HG03558 (cell line): ENCODE data around the gene SFT2D3.

Source experiments
- ATAC-seq: cut with Tn5 transposase; IDR thresholded peaks from one replicate; pipeline ENCODE4 v1.9.1; 2021; ENCODE audit warnings: moderate number of reproducible peaks; ENCODE audit not compliant: unreplicated experiment; ENCODE audit errors: extremely low read depth

SFT2D3 gene

GRCh38 chr2:127705391-127706065 lies 4.2 kb downstream of the SFT2D3 start:
- ATAC-seq = no peak

DNA sequence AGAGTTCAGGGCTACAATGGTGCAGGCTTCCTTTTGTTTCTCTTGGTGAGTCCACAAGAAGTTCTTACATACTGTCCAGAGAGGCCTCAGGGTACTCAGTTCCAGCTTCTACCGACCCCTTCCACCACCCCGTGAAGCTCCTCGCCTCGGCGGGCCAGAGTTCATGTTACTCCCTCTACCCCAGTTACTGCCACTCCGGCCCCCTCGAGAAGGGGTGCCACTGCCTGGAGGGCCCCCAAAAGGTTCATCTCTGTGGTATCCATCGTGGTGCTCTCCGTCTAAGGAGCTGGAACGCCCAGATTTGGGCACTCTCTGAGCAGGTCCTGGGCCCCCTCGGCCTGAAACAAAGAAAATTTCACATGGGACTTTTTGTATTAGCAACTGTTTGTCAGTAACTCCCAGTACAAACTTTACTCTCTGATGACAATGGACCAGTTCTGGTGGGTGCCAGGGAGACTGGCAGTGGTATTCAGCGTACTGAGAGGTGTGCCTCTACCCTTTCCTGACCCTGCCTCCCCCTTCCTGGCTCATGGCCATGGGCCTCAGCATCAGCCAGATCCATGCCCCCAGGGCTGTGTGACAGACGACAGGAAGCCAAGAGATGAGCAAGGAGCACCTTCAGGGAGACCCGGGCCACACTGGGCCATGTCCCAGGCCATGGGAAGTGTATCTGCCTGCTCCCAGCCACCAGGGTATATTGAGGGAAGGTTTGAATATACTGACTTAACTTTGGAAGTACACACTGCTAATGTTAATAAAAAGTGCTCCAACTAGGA lies 5.1 kb downstream of the SFT2D3 start:
- no peak for ATAC-seq

DNA sequence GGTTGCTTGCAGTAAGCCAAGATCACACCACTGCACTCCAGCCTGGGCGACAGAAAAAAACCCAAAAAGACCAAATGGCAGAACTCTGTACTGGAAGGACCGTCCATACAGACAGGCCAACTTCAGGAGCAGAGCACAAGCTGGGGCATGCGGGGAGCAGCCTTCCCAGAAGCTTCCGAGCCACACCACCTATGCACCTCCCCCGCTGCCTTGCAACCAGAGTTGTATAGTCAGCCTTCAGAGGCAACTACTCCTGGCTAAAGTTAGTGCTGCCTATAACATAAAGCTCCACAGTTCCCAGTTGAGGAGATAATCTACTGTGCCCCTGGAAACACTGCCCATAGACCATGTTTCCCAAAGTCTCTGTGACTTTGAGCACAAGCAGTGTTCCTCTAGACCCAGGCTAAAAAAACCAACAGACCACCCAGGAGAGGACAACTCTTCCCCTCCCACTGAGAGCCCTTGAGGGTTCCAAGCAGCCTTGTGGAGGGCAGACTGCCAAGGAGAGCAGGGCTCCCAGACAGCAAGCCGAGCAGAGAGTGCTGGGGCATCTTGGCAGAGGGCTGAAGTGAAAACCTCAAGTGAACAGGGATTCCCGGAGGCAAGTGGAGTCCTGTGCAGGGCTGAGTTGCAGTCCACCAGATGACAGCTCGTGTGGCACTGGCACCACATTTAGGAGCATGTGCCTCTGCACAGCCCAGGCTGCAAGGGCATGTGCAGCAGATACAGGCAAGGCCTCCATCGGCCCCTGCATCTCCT lies 6.8 kb downstream of the SFT2D3 start:
- no peak for ATAC-seq

- no peak for ATAC-seq
Observed at GRCh38 chr2:127709336-127709735, 8.0 kb downstream of the SFT2D3 start.

GRCh38 chr2:127712999-127713398 lies 11.7 kb downstream of the SFT2D3 start:
- ATAC-seq = no peak

DNA sequence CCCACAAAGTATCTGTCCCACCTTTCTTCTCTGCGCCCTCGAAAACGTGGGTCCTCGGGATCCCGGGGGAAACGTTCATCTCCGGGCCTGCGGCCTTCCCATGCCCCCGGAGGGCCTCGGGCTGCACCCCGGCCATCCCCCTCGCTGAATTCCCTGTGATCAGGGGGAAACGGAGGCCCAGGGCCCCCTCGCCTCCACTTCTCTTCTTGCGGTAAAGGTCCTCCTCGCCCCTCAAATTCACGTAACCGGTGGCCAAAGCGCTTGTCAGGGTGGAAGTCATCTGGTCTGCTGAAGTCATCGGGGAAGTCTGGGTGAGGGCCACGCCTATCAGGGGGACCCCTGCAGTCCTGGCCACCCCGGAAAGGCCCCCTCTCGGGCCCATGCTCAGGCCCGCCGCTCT lies 12.3 kb downstream of the SFT2D3 start:
- no peak for ATAC-seq

GRCh38 chr2:127715778-127716449 lies 14.6 kb downstream of the SFT2D3 start:
- no peak for ATAC-seq

GRCh38 chr2:127718271-127718670 lies 17.0 kb downstream of the SFT2D3 start:
- no peak for ATAC-seq

DNA sequence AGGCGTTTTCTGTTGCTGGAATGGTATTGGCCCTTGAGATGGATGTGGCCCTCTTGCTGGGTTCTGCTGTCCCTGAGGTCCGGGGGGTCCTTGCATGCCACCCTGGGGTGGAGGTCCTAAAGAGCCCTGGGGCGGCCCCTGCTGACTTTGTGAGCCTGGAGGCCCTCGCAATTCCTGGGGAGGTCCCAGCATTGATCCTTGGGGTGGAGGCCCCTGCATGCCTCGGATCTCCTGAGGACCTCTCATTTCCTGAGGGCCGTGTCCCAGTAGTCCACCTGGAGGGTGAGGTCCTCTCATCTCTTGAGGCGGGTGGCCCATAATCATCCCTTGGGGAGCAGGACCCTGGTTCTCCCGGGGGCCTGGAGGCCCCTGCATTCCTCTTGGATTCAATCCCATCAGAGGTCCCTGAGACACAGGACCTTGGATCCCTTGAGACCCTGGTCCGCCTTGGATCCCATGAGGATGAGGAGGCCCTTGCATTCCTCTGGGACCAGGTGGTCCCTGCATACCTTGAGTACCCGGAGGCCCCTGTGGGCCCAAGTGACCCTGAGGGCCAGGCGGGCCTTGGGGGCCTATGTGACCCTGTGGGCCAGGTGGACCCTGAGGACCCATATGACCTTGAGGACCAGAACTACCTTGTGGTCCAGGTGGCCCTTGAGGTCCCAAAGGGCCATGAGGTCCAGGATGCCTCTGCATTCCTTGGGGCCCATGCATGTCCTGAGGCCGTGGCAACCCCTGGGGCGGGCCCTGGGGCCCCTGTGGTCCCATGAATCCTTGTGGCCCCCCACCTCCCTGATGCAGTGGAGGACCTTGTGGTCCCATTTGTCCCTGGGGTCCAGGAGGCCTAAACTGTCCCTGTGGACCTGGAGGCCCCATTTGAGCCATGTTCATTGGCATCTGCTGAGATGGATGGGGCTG lies 18.3 kb downstream of the SFT2D3 start:
- no peak for ATAC-seq

GRCh38 chr2:127721311-127721977 lies 20.1 kb downstream of the SFT2D3 start:
- no peak for ATAC-seq

GRCh38 chr2:127721978-127722355 lies 20.7 kb downstream of the SFT2D3 start:
- no peak for ATAC-seq

GRCh38 chr2:127722807-127723206 lies 21.5 kb downstream of the SFT2D3 start:
- ATAC-seq = no peak

DNA sequence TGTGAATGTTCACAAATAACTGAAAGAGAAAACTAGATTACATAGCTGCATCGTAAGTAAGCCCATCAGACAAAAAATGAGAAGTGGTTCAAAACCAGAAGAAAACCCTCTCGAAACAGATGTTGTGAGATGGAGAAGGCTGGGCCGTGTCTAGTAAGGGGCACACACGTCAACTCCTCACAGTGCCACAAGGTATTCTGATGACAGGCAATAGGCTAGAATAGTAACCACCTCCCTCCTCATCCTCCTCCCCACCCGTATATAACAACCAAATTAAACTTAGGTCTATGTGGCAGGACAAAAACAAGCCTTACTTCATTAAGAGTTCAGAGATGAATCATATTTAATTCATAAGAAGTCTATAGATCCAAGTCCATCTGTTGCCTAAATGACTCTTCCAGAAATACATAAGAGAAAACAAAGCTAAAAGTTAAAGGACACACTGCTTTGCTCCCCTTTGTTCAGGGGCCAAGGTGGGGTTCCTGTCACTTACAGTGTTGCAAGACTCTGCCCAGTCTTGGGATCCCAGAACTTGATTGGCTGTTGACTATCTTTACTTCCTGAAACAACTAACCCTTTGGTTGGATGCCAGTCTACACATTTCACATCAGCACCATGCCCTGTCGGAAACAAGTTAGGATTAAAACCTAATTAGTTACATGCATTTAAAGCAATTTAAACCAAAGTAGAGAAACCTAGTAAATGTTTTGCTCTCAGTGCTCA lies 25.0 kb downstream of the SFT2D3 start:
- no peak for ATAC-seq

DNA sequence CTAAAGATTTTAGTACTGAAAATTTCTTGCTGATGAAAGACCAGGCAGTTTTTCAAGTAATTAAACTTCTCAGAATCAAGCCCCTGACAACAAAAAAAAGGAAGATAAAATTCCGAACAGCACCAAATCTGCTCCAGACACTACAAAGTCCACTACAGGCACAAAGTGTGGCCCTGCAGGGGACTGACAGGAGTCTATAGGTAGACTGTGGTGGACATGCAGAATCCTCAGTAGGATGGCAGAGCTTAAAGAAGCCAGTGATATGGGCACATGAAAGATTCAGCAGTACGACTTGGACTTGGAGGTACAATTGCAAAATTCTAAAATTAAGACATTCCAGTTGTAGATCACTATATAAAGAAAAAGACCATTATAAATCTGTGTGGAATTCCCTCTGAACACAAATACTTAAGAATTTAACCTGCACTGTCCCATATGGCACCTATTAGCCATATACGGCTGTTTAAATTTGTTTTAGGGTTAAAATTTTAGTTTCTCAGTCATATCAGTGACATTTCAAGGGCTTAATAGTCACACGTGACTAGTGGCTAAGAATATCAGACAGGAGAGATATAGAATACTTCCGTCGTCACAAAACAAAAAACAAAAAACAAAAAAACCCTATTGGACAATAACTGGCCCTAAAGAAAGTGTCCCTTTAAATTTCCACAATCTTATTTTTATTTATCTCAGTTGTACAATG lies 32.0 kb downstream of the SFT2D3 start:
- ATAC-seq = no peak

GRCh38 chr2:127733816-127734537 lies 32.7 kb downstream of the SFT2D3 start:
- ATAC-seq = no peak

GRCh38 chr2:127735044-127735443 lies 33.7 kb downstream of the SFT2D3 start:
- ATAC-seq = no peak
